MM.1S (cell line): ENCODE data around the gene FOXRED2.

Experiments used
- CTCF ChIP-seq: fragments of 300-600 bp; sonication (generic); IDR thresholded peaks from 2 replicates; pipeline ENCODE4 v1.5.1; 2016; ENCODE audit warnings: antibody characterized with exemption, low read length, mixed read lengths
- EZH2 ChIP-seq: fragments of 300-600 bp; sonication (generic); optimal IDR thresholded peaks from 2 replicates; pipeline ENCODE3; 2017; ENCODE audit warnings: low read depth, mild to moderate bottlenecking, antibody characterized with exemption, low read length, mixed read lengths
- EZH2phosphoT487 ChIP-seq: fragments of 300-600 bp; sonication (generic); IDR thresholded peaks from 2 replicates; pipeline ENCODE4 v1.6.1; 2018; ENCODE audit warnings: antibody characterized with exemption, low read length

GRCh38 chr22:36454916-36455570 lies 51.8 kb downstream of the FOXRED2 start:
- TF ChIP-seq CTCF (no peak), EZH2phosphoT487 (no peak), EZH2 (no peak)
